Transverse colon (tissue), 3 donors: ENCODE data around the gene ITGA1.

ENCODE experiments used
- EP300 ChIP-seq: sonication (generic); formaldehyde crosslinking; IDR thresholded peaks from one replicate; pipeline ENCODE4 v1.6.1; 2017; ENCODE audit warnings: antibody characterized with exemption, low read depth
- POLR2A ChIP-seq: fragments of 450-650 bp; IDR thresholded peaks from one replicate; pipeline ENCODE4 v1.6.1; 2016; ENCODE audit warnings: antibody characterized with exemption, mild to moderate bottlenecking, moderate library complexity
- TF ChIP-seq, protein P1 (sequence below), 5 experiments: fragments of 200-600 bp in 3 of 5; fragments of 450-650 bp in 2 of 5; sonication (generic) in 3 of 5; IDR thresholded peaks; 1 replicate in 2 of 5; 2 replicates in 3 of 5; pipeline ENCODE4 v1.5.1; 2016 to 2017; ENCODE audit warnings: antibody characterized with exemption in 5 of 5, inconsistent platforms in 3 of 5, mild to moderate bottlenecking in 2 of 5, moderate library complexity in 1 of 5

DNA sequence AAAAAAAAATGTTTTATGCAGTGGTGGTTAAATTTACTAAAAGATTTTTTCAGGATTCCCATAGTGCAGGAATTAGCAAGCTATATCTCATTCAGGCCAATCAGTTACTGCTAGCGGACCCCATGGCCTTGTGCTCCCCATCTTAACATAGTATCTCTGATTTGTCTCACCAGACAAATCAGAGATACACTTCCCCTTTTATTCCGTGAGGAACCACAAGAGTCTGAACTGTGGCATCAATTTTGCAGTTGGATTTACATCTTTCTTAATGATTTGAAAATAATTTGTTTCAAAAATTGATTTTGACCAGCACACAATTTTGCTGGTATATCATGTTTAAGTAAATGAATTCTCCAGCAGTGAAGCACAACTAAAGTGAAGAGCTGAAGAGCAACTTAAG lies 17.9 kb downstream of the ITGA1 start:
- TF ChIP-seq, protein P1, sequence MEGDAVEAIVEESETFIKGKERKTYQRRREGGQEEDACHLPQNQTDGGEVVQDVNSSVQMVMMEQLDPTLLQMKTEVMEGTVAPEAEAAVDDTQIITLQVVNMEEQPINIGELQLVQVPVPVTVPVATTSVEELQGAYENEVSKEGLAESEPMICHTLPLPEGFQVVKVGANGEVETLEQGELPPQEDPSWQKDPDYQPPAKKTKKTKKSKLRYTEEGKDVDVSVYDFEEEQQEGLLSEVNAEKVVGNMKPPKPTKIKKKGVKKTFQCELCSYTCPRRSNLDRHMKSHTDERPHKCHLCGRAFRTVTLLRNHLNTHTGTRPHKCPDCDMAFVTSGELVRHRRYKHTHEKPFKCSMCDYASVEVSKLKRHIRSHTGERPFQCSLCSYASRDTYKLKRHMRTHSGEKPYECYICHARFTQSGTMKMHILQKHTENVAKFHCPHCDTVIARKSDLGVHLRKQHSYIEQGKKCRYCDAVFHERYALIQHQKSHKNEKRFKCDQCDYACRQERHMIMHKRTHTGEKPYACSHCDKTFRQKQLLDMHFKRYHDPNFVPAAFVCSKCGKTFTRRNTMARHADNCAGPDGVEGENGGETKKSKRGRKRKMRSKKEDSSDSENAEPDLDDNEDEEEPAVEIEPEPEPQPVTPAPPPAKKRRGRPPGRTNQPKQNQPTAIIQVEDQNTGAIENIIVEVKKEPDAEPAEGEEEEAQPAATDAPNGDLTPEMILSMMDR (IDR thresholded peaks at IDR 0.05) = no peak
- TF ChIP-seq POLR2A (no peak), EP300 (no peak)
